Stimulated activated CD8-positive, alpha-beta memory T cell treated with anti-CD3 and anti-CD28 coated beads, Interleukin-7, amount 100 ng/mL, for 4 hours (primary cell): Measurements from ENCODE around the gene SRC.

ENCODE experiments used
- DNase-seq, 2 donors: peaks; one replicate each; pipeline ENCODE4 v3.0.0-alpha.2; 2020; ENCODE audit warnings: low read depth in 2 of 2

The SRC gene

DNA sequence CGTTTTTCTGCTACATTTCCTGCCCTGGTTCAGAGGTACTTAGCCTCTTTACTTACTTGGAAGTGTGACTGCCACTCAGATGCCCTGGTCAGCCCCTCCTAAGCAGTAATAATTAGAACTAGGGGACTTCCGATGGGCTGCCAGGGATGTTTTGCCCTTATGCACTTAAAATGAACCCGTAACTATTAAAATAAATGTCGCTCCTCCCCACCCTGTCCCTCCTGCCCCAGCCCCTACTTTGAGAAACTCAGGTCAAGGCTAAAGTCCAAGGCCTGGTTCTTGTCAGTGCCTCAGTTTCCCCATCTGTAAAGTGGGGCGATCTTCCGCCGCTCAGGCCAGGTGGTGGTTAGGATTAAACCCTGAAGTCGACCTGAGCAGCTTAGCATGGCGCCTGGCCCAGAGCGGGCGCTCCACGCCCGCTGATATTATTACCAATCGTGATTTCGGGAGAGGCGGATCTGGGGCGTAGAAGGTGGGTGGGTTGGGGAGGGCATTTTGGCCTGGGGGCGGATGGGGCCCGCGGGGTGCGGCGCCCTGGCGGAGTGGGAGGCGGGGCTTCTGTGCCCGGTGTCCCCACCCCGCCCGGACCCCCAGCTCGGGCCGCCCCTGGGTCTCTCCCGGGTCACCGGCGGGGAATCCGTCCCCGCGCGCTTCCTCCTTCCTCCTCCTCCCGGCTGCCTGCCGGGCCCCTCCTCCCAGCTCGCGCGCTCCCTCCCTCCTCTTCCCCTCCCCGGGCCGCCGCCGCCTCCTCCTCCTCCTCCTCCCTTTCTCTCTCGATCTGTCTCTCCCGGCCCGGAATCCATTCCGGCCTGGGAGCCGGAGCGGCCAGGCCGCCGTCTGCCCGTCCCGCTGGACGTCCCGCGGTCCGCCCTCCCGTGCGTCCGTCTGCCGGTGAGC is at the start of gene SRC:
Gene SRC (plus strand): TSS at position 802 of the 897 bp plus-strand sequence. CDS start 38,014 bp downstream, outside the sequence.
- DNase-seq: peak in 1 of 2 donors; percentile 47

DNA sequence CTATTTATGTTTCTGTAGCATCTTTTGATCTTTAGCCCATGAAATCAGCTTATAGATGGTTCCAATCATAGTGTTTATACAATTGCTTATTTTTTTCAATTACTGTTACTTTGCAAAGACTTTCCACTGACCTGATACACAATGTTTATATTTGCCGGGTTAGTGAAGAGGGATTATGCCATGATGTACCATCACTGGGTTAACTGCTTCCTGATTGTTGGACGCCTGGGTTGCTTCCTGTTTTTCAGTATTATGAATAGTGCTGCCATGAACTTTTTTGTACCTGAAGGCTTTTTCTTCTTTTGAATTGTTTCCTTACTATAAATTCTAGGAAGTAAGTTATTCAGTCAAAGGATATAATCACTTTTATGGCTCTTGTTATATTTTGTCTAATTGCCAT is 49.6 kb upstream of the SRC start:
- DNase-seq: no peak

DNA sequence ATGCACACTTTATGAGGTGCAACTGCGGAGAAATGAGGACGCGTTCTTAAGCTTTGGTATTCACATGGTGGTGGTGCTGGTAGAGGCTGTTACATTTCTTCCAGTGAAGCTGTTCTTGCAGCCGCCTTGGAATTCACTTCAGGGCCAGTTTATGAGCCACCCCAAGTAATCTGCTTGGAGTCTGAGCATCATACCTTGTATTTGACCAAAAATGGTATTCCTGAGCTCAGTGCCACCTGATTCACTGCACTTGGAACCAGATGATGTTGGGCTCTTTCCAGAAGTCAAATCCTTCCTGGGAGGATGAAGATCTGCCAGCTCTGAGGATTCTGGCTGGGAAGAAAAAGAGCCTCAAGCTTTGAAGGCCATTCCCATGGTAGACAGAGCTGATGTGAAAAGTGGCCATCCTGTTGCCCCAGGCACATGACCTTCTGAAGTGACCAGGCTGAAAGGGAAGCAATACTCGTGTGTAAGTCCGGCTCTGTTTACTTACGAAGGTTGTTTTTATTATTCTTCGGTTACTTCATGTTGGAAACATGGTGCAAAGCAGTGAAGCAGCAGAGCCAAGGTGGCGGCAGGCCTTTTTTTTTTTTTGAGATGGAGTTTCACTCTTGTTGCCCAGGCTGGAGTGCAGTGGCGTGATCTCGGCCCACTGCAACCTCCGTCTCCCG is 48.7 kb upstream of the SRC start:
- no peak for DNase-seq

DNA sequence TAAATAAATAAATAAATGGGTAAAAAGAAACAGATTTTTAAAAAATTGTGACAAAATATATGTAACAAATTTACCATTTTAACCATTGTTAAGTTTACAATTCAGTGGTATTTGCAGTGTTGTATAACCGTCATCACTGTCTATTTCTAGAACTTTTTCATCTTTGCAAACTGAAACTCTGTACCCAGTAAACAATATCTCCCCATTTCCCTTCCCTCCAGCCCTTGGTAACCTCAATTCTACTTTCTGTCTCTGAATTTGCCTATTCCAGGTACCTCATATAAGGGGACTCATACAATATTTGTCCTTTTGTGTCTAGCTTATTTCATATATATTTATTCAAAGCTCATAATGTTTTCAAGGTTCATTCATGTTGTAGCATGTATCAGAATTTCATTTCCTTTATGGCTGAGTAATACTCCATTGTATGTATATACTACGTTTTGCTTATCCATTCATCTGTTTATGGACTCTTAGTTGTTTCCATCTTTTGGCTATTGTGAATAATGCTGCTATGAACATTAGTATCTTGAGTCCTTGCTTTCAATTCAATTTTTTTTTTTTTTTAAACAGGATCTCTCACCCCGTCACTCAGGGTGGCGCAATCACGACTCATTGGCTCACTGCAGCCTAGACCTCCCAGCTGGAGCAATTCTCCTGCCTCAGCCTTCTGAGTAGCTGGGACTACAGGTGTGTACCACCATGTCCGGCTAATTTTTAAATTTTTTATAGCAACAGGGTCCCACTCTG is 47.6 kb upstream of the SRC start:
- no peak for DNase-seq

DNA sequence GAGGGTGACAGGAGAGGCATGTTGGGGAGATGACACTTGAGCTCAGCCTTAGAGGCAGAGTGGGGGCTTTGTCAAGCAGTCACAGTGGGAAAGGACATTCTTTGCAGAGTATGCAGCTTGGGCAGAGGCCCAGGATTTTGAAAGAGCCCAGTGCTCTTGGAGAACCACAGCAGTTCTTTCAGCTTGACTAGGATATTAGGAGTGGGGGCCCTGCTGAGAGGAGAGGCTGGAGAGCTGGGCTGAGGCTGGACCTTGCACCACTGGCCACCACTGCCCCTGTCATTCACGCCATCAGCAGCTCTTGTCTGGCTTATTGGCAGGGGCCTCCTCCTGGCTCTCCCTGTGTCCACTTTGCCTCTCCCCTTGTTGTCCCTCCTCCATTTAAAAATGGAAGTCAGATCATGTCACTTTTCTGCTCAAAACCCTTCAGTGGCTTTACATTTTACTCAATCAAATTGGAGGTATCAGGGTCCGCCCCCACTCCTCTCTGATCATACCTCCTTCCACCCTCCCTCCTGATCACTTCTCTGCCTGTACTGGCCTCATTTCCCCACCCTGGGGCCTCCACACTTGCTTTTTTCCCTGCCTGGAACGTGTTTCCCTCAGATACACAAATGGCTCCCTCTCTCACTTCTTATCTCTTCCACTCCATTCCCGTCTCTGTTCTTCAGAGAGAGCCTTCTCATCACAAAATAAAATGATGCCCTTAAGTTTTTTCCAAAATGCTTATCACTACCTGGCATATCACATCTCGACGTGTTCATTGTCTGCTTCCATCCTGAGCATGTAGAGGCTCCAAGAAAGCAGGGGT is 46.0 kb upstream of the SRC start:
- DNase-seq: no peak

DNA sequence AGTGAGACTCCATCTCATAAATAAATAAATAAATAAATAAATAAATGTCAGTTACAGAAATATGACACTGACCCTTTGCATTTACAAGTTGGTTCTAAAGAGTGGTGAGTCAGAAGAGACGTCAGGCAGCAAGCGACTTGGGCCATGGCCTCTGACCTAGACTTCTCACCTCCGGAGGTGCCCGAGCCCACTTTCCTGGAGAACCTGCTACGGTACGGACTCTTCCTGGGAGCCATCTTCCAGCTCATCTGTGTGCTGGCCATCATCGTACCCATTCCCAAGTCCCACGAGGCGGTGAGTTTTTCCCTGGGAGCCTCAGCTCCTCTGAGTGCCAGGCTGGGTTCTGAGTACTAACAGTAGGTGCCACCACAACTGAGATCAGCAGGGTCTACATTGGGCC is 44.8 kb upstream of the SRC start:
- DNase-seq: no peak

DNA sequence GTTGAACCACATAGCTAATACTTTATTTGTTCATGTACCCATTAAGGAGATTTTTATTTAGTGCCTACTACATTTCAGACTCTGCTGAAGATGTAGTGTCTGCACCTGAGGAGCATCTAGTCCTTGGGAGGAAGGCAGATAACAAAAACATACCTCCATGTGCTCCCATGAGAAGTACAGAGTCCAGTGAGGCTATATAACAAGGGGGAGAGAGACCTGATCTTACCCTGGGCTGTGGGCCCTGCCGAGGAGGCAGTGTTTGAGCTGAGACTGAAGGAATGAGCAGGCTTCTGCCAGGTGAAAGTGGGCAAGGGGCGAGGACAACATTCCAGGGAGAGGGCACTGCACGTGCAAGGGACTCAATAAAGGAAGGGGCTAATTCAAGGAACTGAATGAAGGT is 44.4 kb upstream of the SRC start:
- DNase-seq: no peak

DNA sequence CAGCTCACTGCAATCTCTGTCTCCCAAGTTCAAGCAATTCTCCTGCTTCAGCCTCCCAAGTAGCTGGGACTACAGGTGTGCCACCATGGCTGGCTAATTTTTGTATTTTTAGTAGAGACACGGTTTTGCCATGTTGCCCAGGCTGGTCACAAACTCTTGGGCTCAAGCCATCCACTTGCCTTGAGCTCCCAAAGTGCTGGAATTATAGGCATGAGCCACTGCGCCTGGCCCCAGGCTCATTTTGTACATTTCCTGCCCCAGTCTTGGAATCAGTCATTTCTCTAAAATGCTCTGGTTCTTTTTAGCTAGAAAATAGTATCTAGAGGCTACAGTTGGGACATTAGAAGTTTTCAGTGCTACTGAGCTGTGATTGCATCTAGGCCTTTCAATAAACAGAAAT is 43.0 kb upstream of the SRC start:
- DNase-seq: no peak

DNA sequence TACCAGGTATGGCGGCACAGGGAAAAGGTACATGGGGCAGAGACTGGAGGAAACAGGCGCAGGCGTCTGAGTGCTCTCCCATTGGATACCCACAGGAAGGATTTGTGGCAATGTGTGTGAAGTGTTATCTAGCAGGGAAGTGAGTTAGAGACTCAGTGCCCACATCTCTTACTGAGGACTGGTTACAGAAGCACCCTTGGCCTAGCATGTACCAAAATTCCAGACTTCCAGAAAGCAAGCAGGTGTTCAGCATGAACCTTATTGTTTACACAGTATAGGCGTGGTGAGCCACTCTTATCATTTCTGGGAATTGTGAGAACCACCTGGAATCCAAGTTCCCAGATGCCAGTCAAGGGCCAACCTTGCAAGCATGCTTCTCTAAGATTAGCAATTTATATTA is 42.3 kb upstream of the SRC start:
- no peak for DNase-seq

DNA sequence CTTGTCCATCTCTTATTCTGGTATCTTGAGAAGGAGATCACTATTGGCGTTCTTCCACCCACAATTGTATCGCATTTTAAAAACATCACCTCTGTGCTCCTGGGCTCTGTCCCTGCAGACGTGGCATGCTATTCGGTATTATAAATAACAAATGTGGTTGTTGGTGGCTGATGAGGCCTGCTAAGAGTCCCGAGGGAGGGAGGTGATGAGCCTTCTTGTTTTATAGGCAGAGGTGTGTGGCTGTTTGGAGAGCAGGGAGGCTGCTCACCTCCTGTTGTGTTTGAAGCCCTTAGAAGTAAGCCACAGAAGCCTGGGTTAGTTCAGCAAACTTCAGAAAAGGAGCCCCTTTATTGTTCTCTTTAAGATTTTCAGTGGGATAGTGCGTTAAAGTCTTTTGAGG is 40.9 kb upstream of the SRC start:
- no peak for DNase-seq

DNA sequence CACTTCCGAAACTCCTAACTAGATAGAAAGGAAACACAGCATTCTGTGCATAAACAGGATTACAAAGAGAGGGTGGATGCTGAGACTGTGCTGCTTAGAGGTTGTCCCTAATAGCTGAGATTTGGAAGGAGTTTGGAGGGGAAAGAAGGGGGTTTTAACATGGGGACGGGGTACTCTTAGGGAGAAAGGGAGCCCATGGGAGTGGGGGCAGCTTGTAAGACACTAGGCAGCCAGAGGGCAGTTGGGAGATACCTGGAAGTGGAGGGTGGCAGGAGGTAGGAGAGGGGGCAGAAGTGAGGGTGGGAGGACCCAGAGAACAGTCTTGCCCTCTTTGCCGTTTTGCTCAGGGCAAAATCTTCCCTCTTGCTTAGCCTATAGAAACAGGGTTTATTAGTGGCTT is 40.1 kb upstream of the SRC start:
- no peak for DNase-seq

DNA sequence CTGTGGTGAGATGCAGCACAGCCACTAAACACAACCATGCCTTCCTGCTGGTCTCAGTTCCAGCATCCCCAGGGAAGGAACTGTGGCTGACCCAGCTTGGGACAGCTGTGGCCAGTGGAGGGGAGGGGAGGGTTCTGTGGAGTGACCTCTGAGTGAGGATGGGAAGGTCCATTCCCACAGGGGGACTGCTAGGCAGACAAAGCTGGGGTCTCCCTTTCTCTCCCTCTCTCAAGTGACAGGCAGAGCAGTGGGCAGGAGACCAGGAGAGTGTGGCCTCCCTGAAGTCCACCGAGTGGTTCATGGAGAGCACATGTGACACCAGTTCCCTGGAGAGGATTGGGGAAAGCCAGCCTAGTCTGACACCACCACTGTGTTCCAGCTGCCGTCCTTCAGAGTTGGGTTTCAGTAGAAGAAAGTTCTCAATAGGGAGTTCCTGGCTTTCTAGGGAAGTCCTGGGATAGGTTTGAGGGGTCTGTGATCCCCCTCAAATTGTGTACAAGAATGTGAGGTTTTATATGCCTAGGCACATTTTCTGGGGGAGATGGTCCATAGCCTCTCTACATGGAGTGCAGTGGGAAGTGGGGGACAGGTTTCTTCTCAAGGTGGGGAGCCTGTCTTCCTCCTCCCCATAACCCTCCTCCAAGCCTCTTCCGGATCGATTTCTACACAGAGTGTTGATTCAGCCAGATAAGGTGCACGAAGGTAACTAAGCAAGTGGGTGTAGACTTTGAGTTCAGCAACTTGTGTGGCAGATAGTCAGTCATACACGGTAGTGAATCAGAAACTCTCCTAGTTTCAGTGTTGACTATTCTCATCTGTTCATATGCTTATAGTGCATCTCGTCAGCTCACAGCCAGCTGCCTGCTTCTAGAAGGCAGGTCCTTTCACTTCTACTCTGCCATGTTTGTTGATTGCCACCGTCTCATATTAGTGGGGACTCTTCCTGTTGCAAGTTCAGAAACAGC is 37.6 kb upstream of the SRC start:
- no peak for DNase-seq

DNA sequence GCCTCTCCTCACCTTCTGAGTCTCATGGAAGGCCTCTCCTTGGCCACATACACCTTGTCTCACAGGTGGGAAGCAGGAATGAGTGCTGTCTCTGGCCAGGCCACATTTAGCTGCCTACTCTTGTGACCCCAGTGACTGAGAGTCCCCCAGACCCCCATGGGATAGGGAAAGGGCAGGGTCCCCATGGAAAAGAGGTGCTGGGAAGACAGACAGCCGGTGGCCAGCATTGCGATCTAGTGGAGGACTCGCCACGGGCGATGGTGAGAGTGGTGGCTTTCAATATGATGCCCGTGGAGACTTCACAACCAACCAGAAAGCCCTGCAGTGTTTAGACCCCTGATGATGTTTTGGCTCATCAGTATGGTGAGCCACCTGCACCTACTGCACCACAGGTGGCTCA is 36.6 kb upstream of the SRC start:
- DNase-seq: no peak

DNA sequence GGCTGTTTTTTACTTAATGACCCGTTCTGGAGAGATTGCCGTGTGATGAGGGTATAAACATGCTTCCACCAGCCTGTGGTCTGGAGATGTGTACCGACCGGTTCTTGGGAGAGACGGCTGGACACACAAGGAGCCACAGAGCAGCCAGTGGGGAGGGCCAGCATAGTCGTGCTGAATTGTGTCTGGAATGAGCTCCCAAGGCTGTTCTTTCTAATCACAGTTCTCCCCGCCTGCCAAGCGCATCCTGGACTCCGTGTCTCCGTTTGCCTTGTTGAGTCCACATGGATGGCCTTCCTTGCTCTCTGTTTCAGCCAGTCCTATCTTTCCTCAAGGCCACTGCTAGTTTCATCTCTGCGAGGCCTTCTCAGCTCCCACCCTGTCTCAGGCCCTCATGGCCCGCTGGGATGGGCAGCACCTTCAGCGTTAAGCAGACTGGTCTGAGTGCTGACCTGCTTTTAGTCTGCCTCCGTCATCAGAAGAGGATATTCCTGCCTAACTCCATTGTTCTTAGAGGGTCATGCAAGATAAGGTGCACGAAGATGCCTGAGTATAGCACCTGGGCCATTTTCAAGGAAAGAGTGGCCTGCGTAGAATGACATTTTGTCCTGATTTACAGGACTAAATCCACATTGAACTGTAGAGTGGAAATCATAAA is 35.9 kb upstream of the SRC start:
- DNase-seq: no peak

DNA sequence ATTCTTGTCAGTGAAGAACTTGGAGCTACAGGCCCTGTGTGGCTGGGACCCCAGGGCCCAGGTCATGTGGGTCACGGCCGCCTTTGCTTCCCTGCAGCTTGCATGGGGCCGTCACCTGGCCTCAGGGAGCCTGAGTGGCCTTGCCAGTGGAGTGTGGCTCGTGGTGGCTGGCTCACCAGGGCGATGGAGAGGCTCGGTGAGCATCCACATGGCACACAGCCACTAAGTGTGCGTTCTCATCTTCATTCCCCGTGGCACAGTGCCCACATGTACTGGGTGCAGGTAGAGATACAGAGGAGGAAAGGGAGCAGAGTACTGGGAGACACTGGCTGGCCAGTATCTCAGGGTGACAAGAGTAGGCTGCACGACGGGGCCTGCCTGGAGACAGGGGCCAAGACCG is 35.0 kb upstream of the SRC start:
- DNase-seq: no peak

DNA sequence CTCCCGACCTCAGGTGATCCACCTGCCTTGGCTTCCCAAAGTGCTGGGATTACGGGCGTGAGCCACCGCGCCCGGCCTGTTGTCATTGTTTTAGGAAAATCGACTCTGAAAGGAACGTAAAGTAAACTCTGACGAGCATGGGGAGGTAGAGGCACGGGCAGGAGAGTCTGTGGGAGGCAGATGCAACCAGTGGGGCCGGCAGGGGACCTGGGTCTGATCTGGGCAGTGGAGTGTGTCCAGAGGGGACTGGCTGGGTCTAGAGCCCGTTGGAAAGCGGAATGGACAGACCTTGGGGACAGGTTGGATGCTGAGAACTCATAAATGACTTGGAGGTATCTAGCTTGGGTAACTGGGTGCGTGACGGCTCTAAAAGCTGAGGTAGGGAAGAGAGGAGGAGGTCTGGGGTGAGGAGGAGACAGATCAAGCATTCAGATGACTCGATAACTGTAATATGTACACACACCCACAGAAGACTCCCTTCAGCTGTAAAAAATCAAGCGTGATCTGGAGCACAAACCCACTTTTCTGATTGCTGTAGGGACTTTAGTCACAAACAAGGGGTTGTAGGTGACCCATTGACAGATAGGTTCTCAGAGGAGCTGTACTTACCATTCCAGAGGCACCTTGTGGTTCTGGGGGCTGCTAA is 34.1 kb upstream of the SRC start:
- no peak for DNase-seq

DNA sequence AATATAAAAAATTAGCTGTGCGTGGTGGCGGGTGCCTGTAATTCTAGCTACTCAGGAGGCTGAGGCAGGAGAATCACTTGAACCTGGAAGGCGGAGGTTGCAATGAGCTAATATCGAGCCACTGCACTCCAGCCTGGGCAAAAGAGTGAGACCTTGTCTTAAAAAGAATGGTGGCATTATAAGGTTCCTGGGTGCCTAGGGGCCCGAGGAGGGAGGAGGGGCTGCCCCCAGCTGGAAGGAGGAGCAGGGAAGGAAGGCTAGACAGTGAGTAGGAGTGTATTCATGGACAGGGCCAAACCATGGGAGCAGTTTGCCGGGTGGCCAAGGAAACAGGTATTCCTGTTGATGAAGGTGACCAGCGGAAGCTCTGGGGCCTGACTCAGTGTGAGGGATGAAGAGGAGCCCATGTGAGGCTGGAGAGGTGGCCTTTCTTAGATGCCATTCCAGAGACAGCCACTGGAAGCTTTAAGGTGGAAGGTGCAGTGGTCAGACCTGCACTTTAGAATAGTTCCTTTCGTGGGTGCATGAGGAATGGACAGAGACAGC is 32.3 kb upstream of the SRC start:
- DNase-seq: no peak

DNA sequence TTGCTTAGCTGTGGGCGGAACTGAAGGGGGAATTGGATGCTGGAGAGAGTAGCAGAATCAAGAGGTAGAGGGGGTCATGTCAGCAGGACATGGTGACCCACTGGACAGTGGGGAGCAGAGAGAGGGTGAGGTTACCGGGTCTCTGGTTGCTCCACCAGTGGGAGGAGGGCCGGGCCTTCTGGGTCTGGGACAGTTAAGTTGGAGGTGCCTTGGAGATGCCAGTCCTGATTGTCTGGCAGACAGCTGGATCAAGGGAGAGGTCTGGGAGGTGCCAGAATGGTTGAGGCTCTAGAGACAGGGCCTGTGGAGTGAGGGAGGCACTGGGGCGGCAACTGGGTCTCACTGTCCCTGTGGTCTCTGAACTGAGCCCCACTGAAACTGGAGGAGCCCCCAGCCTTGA is 31.8 kb upstream of the SRC start:
- DNase-seq: no peak

DNA sequence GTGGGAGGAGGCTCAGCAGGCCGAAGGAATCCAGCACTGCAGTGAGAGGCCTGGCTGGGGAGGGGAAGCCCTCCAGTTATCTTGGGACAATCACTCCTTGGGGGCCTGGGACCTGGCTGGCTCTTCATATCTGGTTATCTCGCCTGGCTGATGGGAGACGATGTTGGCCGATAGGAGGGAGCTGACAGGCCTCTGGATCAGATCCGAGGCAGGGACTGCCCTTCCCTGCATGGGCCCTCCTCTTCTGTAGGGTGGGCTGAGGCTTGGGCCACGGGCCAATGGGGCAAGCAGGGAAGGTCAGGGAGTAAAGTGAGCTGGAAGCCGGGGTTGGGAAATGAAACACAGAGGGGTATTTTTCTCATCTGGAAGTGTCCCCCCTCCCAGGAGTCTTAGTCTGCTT is 31.3 kb upstream of the SRC start:
- no peak for DNase-seq
